Measurements from ENCODE around the gene FAM180A. TPM values are rescaled to one million over a fixed set of nuclear protein-coding genes. Genes with fewer than 3 reads are reported as not detected.
A peak's percentile ranks its signal among the peaks of the same experiment; 100 is the strongest.

The FAM180A gene
- total and polyA plus RNA-seq, 2 experiments from 2014 or later = not detected

DNA sequence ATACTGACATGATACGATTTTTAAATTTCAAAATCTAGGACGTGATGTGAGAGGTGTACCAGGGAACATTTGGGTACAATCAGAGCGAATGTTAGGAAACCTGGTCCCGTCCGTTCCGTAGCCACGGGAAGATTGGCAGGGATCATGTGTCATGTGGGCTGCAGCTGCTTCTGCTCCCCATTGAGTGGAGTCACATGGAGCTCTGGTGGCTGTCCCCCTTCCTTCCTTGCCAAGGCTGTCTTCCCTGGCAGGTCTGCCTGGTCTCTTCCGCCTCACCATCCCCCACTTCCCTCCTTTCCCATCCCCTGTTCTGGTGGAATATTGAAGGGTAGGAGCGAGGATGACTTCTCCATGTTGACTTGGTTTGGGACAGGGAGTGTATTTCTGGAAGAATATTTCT is 33.8 kb upstream of the FAM180A start:
- Histone ChIP-seq H3K4me1 (ENCODE audit: insufficient read depth) (no peaks in the 10 kb centered on the region; the same call in 1 of the 2 replicates), H3K79me2 (replicated peaks; ENCODE audit: insufficient read depth) (no peaks in the 10 kb centered on the region), H2AFZ (peak overlapping the region; percentile 66; the same call in 1 of the 2 replicates), H3K27ac (ENCODE audit: low read depth) (no peak overlapping the region), H3K4me3 (no peak overlapping the region), H3K36me3 (ENCODE audit: insufficient read depth) (no peaks in the 10 kb centered on the region), H4K20me1 (replicated peaks; ENCODE audit: insufficient read depth) (no peaks in the 10 kb centered on the region), H3K27me3 (ENCODE audit: insufficient read depth) (no peaks in the 10 kb centered on the region), H3F3A (replicated peaks; ENCODE audit: low read depth) (no peaks in the 10 kb centered on the region), H3K4me2 (no peak overlapping the region), H3K9me2 (ENCODE audit: insufficient read depth) (no peaks in the 10 kb centered on the region)
- no peak for ATAC-seq
- H3K9me3 Mint-ChIP-seq = peaks cover 16% of the 10 kb centered on the region
- TF ChIP-seq, protein P1, sequence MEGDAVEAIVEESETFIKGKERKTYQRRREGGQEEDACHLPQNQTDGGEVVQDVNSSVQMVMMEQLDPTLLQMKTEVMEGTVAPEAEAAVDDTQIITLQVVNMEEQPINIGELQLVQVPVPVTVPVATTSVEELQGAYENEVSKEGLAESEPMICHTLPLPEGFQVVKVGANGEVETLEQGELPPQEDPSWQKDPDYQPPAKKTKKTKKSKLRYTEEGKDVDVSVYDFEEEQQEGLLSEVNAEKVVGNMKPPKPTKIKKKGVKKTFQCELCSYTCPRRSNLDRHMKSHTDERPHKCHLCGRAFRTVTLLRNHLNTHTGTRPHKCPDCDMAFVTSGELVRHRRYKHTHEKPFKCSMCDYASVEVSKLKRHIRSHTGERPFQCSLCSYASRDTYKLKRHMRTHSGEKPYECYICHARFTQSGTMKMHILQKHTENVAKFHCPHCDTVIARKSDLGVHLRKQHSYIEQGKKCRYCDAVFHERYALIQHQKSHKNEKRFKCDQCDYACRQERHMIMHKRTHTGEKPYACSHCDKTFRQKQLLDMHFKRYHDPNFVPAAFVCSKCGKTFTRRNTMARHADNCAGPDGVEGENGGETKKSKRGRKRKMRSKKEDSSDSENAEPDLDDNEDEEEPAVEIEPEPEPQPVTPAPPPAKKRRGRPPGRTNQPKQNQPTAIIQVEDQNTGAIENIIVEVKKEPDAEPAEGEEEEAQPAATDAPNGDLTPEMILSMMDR (conservative IDR thresholded peaks at IDR 0.05; ENCODE audit: low read depth in 2 of 2) = no peak
- TF ChIP-seq, protein P2, sequence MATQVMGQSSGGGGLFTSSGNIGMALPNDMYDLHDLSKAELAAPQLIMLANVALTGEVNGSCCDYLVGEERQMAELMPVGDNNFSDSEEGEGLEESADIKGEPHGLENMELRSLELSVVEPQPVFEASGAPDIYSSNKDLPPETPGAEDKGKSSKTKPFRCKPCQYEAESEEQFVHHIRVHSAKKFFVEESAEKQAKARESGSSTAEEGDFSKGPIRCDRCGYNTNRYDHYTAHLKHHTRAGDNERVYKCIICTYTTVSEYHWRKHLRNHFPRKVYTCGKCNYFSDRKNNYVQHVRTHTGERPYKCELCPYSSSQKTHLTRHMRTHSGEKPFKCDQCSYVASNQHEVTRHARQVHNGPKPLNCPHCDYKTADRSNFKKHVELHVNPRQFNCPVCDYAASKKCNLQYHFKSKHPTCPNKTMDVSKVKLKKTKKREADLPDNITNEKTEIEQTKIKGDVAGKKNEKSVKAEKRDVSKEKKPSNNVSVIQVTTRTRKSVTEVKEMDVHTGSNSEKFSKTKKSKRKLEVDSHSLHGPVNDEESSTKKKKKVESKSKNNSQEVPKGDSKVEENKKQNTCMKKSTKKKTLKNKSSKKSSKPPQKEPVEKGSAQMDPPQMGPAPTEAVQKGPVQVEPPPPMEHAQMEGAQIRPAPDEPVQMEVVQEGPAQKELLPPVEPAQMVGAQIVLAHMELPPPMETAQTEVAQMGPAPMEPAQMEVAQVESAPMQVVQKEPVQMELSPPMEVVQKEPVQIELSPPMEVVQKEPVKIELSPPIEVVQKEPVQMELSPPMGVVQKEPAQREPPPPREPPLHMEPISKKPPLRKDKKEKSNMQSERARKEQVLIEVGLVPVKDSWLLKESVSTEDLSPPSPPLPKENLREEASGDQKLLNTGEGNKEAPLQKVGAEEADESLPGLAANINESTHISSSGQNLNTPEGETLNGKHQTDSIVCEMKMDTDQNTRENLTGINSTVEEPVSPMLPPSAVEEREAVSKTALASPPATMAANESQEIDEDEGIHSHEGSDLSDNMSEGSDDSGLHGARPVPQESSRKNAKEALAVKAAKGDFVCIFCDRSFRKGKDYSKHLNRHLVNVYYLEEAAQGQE (IDR thresholded peaks at IDR 0.05; ENCODE audit: unreplicated experiment) = no peak
- no peak for TF ChIP-seq NANOG (IDR thresholded peaks at IDR 0.05; ENCODE audit: borderline replicate concordance)
- TF ChIP-seq ZNF114 (CRISPR knock-in tag; IDR thresholded peaks at IDR 0.05) = no peak
- no peak for TF ChIP-seq ZNF331 (CRISPR knock-in tag; IDR thresholded peaks at IDR 0.05; ENCODE audit: low read depth)
- TF ChIP-seq STAT1 (IDR thresholded peaks at IDR 0.05; ENCODE audit: unreplicated experiment) = no peak
- TF ChIP-seq EZH2phosphoT487 (IDR thresholded peaks at IDR 0.05; ENCODE audit: unreplicated experiment) = no peak
- TF ChIP-seq EZH2 (IDR thresholded peaks at IDR 0.05; ENCODE audit: low read depth, unreplicated experiment) = no peak
- no peak for TF ChIP-seq POLR2AphosphoS5 (IDR thresholded peaks at IDR 0.05; ENCODE audit: low read depth)
- TF ChIP-seq JUNB (IDR thresholded peaks at IDR 0.05; ENCODE audit: unreplicated experiment) = no peak
- TF ChIP-seq, protein P3, sequence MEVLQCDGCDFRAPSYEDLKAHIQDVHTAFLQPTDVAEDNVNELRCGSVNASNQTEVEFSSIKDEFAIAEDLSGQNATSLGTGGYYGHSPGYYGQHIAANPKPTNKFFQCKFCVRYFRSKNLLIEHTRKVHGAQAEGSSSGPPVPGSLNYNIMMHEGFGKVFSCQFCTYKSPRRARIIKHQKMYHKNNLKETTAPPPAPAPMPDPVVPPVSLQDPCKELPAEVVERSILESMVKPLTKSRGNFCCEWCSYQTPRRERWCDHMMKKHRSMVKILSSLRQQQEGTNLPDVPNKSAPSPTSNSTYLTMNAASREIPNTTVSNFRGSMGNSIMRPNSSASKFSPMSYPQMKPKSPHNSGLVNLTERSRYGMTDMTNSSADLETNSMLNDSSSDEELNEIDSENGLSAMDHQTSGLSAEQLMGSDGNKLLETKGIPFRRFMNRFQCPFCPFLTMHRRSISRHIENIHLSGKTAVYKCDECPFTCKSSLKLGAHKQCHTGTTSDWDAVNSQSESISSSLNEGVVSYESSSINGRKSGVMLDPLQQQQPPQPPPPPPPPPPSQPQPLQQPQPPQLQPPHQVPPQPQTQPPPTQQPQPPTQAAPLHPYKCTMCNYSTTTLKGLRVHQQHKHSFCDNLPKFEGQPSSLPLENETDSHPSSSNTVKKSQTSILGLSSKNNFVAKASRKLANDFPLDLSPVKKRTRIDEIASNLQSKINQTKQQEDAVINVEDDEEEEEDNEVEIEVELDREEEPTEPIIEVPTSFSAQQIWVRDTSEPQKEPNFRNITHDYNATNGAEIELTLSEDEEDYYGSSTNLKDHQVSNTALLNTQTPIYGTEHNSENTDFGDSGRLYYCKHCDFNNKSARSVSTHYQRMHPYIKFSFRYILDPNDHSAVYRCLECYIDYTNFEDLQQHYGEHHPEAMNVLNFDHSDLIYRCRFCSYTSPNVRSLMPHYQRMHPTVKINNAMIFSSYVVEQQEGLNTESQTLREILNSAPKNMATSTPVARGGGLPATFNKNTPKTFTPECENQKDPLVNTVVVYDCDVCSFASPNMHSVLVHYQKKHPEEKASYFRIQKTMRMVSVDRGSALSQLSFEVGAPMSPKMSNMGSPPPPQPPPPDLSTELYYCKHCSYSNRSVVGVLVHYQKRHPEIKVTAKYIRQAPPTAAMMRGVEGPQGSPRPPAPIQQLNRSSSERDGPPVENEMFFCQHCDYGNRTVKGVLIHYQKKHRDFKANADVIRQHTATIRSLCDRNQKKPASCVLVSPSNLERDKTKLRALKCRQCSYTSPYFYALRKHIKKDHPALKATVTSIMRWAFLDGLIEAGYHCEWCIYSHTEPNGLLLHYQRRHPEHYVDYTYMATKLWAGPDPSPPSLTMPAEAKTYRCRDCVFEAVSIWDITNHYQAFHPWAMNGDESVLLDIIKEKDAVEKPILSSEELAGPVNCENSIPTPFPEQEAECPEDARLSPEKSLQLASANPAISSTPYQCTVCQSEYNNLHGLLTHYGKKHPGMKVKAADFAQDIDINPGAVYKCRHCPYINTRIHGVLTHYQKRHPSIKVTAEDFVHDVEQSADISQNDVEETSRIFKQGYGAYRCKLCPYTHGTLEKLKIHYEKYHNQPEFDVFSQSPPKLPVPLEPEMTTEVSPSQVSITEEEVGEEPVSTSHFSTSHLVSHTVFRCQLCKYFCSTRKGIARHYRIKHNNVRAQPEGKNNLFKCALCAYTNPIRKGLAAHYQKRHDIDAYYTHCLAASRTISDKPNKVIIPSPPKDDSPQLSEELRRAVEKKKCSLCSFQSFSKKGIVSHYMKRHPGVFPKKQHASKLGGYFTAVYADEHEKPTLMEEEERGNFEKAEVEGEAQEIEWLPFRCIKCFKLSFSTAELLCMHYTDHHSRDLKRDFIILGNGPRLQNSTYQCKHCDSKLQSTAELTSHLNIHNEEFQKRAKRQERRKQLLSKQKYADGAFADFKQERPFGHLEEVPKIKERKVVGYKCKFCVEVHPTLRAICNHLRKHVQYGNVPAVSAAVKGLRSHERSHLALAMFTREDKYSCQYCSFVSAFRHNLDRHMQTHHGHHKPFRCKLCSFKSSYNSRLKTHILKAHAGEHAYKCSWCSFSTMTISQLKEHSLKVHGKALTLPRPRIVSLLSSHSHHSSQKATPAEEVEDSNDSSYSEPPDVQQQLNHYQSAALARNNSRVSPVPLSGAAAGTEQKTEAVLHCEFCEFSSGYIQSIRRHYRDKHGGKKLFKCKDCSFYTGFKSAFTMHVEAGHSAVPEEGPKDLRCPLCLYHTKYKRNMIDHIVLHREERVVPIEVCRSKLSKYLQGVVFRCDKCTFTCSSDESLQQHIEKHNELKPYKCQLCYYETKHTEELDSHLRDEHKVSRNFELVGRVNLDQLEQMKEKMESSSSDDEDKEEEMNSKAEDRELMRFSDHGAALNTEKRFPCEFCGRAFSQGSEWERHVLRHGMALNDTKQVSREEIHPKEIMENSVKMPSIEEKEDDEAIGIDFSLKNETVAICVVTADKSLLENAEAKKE (CRISPR knock-in tag; IDR thresholded peaks at IDR 0.05) = no peak
- TF ChIP-seq, protein P4, sequence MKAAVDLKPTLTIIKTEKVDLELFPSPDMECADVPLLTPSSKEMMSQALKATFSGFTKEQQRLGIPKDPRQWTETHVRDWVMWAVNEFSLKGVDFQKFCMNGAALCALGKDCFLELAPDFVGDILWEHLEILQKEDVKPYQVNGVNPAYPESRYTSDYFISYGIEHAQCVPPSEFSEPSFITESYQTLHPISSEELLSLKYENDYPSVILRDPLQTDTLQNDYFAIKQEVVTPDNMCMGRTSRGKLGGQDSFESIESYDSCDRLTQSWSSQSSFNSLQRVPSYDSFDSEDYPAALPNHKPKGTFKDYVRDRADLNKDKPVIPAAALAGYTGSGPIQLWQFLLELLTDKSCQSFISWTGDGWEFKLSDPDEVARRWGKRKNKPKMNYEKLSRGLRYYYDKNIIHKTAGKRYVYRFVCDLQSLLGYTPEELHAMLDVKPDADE (IDR thresholded peaks at IDR 0.05) = no peak
- no peak for TF ChIP-seq CREB1 (CRISPR knock-in tag; IDR thresholded peaks at IDR 0.05; ENCODE audit: low read depth)
- H3K4me3 Mint-ChIP-seq = no peak overlapping the region
- no peaks in the 10 kb centered on the region for H3K4me1 Mint-ChIP-seq
- no peaks in the 10 kb centered on the region; the same call in 2 of the 3 replicates for H3K36me3 Mint-ChIP-seq (ENCODE audit: low read depth)
- H3K27me3 Mint-ChIP-seq (ENCODE audit: insufficient read depth, low read depth, poor library complexity) = no peaks in the 10 kb centered on the region
- no peak overlapping the region for H3K27ac Mint-ChIP-seq
- DNase-seq (ENCODE audit: low spot score) = no peak
